DMS114 treated with DMSO at 0.1 percent for 48 hours (cell line): ENCODE results near the gene C1QB.

ENCODE experiments used
- DNase-seq: peaks from one replicate; lab custom pipeline; 2025; ENCODE audit not compliant: unreplicated experiment; lab: John Stamatoyannopoulos, UW

C1QB gene, protein sequence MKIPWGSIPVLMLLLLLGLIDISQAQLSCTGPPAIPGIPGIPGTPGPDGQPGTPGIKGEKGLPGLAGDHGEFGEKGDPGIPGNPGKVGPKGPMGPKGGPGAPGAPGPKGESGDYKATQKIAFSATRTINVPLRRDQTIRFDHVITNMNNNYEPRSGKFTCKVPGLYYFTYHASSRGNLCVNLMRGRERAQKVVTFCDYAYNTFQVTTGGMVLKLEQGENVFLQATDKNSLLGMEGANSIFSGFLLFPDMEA

GRCh38 chr1:22652881-22653316 lies at the start of gene C1QB:
Gene C1QB, plus strand, starts transcription at chr1:22653236. Its CDS starts 6,227 bp downstream, at chr1:22659463.
- no peak for DNase-seq

DNA sequence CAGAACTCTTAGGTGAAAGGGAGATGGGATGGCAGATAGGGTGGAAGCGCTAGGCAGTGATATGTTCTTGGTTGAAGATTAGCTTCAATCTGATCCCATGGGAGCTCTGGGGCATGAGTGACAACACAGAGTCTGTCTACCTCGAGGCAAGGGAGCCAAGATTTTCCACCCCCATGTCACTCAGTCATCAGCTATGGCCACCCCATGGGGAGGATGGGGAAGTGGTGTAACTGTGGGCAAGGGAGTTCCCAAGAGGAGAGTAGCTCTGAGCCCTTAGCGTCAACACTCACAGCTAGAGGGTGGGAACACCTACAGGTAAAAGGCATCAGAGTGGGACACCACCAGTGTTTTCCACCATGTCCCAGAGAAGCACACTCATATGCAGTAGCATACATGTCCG lies 46.9 kb upstream of the C1QB start:
- no peak for DNase-seq

- DNase-seq, result no peak
These were observed 45.9 kb upstream of the C1QB start for GRCh38 chr1:22607154-22607553.

GRCh38 chr1:22608361-22608760 lies 44.7 kb upstream of the C1QB start:
- DNase-seq, result no peak

DNA sequence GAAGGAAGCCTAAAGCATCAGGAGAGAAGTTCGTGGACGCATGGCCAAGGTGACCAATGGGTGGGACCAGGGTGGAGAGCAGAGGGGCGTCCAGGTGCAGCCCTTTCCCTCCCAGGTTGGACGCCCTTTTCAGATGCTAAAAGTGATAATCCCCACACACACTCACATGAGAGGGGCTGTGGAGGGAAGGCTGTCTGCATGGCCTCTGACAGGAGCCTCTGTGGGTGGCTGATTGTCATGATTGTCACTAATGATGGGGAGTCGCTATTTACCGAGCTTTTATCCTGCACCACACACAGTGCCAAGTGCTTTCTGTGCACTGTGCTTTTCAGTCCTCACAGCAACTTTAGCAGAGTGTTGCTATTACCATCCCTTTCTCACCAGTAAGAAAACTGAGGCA lies 43.7 kb upstream of the C1QB start:
- no peak for DNase-seq

DNA sequence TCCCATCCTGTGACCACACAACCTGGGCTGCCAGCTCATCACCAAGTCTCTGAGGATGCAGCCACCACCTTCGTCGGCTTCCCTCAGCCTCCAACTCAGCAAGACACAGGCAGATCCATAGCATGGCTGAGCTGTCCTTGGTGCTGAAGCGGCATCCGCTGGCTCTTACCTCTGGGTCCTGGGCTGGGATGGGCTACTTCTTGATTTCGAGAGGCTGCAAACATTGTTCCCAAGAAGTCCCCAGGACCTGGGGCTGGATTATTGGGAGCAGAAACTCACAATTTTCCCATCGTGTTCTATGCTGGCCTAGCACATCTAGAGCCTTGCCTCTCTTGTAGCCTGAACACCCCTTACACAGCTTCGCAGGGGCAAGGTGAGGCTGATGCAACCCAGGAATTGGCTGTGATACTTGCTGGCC lies 41.5 kb upstream of the C1QB start:
- no peak for DNase-seq

GRCh38 chr1:22612671-22613571 lies 40.1 kb upstream of the C1QB start:
- no peak for DNase-seq

- DNase-seq, result no peak
These were observed 39.5 kb upstream of the C1QB start for GRCh38 chr1:22613572-22613918.

DNA sequence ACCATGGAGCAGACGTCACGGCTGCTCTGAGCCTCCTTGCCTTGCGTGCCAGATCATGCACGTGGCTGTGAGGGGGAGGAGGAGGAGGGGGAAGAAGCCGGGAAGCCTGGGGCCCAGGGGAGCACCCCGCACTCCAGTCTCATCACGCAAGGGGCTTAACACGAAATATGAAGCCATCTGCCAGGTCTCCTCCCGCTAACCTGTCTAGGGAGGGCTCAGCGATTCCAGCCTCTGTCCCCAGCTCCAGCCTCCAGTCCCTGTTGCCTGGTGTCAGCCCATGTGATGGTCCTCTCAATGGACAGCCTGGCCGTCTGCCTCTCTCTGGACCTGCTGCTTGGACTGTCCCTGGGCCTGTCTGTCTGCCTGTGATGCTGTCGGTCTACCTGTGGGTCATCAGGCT lies 39.1 kb upstream of the C1QB start:
- no peak for DNase-seq

DNA sequence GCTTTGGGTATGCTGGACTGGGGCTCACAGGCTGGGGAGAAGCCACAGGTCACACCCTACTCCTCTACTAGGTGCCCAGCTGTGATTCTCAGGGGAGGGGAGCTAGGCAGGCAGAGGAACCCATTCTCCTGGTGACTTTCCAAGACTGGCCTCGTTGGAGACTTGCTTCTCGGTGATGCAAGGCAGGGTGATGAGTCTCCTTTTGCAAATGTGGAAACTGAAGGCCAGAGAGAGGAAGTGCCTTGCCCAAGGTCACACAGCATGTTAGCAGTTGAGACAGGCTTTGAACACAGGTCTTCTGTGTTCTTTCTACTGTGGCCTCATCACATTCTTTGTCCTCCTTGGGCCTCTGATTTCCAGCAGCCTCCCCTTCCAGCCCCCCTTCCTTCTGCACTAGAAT lies 37.1 kb upstream of the C1QB start:
- no peak for DNase-seq

DNA sequence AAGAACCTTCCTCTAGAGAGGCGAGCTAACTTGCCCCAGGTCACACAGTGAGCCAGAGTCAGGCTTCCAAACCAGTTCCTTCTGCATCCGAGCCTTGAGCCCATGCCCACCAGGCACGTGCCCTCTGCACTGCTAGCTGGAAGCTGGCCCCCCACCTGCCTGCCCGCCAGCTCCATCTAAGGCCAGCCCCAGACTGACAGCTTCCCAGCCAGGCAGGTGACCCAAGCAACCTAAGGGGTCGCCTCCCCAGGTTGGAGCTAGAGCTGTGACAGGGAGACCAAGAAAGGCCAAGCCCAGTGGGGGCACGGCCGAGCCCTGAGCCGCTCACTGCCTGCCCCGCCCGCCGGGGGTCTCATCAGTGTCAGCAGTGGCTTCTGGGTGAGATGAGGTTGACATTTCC lies 36.5 kb upstream of the C1QB start:
- DNase-seq, result no peak

DNA sequence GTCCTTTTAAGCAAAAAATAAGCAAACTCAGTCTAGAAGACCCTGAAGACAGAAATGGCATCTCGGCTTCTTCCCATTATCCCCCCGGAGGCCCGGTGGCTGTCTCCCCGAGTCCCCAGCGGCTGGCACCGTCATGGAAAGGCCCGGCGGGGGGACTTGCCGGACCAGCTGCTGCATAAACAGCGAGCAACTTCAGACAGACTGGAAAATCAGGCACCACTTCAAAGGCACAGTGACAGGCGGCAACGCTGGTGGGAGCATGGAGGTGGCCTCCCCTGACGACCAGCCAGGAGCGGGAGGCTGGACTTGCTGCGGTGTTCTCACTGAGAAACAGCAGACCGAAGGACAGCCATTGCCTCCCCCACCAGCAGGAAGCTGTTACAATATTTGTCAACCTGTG lies 35.0 kb upstream of the C1QB start:
- DNase-seq, result no peak

DNA sequence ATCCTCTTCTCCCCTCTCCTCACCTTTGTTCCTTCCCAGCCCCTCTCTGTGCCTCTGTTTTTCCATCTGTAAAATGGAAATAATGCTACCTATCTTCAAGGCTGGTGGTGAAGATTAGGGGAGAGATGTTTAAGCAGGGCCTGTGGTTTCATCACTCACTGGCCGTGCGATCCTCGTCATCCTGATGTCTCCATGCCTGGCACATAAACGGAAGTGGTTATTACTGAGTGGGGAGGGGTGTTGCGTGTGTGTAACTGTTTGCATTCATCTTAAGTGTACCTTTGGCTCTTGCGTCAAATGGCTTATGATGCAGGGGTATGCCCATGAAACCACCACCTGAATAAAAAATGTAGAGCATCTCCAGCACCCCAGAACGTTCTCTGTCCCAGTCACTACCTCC lies 33.8 kb upstream of the C1QB start:
- no peak for DNase-seq

DNA sequence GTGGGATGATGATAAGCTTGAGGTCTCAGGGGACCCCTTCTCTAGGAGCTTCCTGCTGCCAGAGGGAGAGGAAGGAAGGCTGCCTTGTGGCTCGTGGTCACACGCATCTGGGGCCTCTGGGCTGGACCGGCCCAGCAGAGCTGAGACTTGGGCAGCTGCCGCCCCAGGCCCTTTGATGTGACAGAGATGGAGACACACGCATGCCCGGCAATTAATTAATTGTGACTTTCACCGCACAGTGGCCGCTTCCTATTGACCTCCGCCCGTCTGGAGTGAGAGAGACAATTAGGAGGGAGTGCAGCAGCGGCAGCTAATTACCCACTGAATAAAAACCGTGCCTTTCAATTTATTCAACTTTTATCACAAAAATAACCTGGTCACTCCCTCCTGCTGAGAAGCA lies 33.2 kb upstream of the C1QB start:
- no peak for DNase-seq

GRCh38 chr1:22621761-22622160 lies 31.3 kb upstream of the C1QB start:
- no peak for DNase-seq

DNA sequence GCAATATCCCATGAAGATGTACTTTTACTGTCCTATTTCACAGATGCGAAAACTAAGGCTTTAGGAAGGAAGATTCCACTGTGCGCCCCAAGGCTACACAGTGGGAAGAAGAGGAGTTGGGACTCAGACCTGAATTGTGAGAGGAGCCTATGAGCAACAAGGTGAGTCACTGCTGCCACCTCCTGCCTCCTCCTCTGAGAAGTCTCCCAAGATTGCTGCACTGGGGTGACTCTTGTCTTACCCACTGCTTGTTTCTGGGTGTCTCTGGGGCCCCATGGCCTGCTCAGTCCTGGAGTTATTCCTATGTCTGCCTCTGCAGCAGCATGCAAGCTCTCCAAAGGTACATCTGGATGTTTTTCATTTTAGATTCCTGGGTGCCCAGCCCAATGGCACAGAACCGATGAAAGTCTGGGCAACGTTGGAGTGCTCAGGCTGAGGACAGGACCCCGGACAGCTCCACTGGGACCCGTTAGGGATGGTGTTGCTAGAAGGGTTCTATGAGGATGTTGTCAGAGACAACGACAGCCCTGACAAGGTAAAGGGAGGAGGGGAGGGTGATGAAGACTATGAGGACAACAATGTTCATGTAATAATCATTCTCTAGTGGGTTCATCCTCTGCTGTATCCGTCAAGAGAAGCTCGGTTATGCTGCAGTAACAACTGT lies 27.6 kb upstream of the C1QB start:
- DNase-seq, result no peak

GRCh38 chr1:22626237-22627157 lies 26.5 kb upstream of the C1QB start:
- no peak for DNase-seq

DNA sequence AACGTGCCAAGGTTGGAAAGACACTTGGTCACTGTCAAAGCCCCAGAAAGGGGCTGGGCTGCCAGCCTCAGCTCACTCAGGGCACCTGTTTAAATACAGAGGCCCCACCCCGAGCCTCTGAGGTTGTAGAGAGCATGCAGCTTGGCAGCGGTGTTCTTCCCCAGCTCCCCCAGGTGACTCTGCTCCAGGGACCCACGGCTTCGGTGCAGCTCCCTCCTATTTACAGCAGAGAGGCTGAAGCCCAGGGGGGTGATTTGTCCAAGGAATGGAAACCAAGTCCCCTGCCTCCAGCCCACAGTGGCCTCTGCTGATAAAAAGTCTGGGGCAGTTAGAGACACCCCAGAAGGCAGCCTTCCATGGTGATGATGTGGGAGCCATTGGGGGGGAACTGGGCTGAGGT lies 25.7 kb upstream of the C1QB start:
- DNase-seq, result no peak

- no peak for DNase-seq
These were observed 24.2 kb upstream of the C1QB start for GRCh38 chr1:22628698-22629444.

GRCh38 chr1:22629886-22630285 lies 23.1 kb upstream of the C1QB start:
- DNase-seq, result no peak
